Smooth muscle cell (in vitro differentiated cells): ENCODE data around the gene PRR5. TPM values are rescaled to one million over a fixed set of nuclear protein-coding genes. Genes with fewer than 3 reads are reported as not detected.

ENCODE experiments used
- DNase-seq: peaks from one replicate; lab custom pipeline; 2025; ENCODE audit not compliant: unreplicated experiment; lab: John Stamatoyannopoulos, UW
- H2AFZ ChIP-seq: fragments of 200-600 bp; sonication (generic); 2 replicates; pipeline ENCODE4 v1.6.0; 2016; ENCODE audit warnings: antibody characterized with exemption, low read depth, mild to moderate bottlenecking
- H3F3A ChIP-seq: fragments of 200-600 bp; sonication (generic); 2 replicates; pipeline ENCODE4 v1.6.0; 2017; ENCODE audit warnings: antibody characterized with exemption, low read depth
- H3K27ac ChIP-seq: fragments of 200-600 bp; sonication (generic); 2 replicates; pipeline ENCODE4 v1.5.1; 2016; ENCODE audit warnings: low read depth, mild to moderate bottlenecking
- H3K27me3 ChIP-seq: fragments of 200-600 bp; sonication (generic); 2 replicates; pipeline ENCODE4 v1.6.1; 2016; ENCODE audit warnings: low read depth, mild to moderate bottlenecking
- H3K36me3 ChIP-seq: fragments of 200-600 bp; sonication (generic); 2 replicates; pipeline ENCODE4 v1.5.1; 2016; ENCODE audit warnings: low read depth
- H3K4me1 ChIP-seq: fragments of 200-600 bp; sonication (generic); 2 replicates; pipeline ENCODE4 v1.5.1; 2016; ENCODE audit warnings: low read depth
- H3K4me2 ChIP-seq: fragments of 200-600 bp; sonication (generic); 2 replicates; pipeline ENCODE4 v1.6.0; 2016; ENCODE audit warnings: mild to moderate bottlenecking
- H3K4me3 ChIP-seq: fragments of 200-600 bp; sonication (generic); 2 replicates; pipeline ENCODE4 v1.5.1; 2016; ENCODE audit warnings: mild to moderate bottlenecking
- H3K79me2 ChIP-seq: fragments of 200-600 bp; sonication (generic); 2 replicates; pipeline ENCODE4 v1.6.0; 2016; ENCODE audit warnings: low read depth, mild to moderate bottlenecking
- H3K9ac ChIP-seq: fragments of 200-600 bp; sonication (generic); 2 replicates; pipeline ENCODE4 v1.6.0; 2016; ENCODE audit warnings: low read depth
- H3K9me3 ChIP-seq: fragments of 200-600 bp; sonication (generic); replicated peaks from 2 replicates; pipeline ENCODE4 v1.5.1; 2016; ENCODE audit warnings: low read depth
- H4K20me1 ChIP-seq: fragments of 200-600 bp; sonication (generic); 2 replicates; pipeline ENCODE4 v1.6.0; 2016; ENCODE audit warnings: low read depth
- CTCF ChIP-seq: fragments of 200-600 bp; sonication (generic); IDR thresholded peaks from 2 replicates; pipeline ENCODE4 v1.5.1; 2017; ENCODE audit warnings: borderline replicate concordance, mild to moderate bottlenecking, antibody characterized with exemption; ENCODE audit not compliant: insufficient read depth, poor library complexity, severe bottlenecking
- WGBS: methylation state at CpG from one replicate; pipeline ENCODE4 v1.1.7; 2016; ENCODE audit warnings: low lambda C conversion rate; 5-methylcytosine and 5-hydroxymethylcytosine counted together
- polyA plus RNA-seq: library from polyadenylated mRNA; unstranded; fragments of >200 nt; fragmentation: Nextera tagmentation; extraction: Ambion mirVana; gene quantifications from 2 replicates; pipeline ENCODE4 v1.2.1, GENCODE V29; 2016
- total RNA-seq: library from RNA; depleted of rRNA; stranded (reverse); fragments of >200 nt; gene quantifications from 2 replicates; pipeline ENCODE4 v1.2.3, GENCODE V29; 2014

Gene PRR5
- total and polyA plus RNA-seq, 2 experiments from 2014 or later, result 16.3 to 25.5 TPM

GRCh38 chr22:44727709-44728108 lies 25.7 kb downstream of the PRR5 start:
- 90% methylated on average over 13 of the region's 13 CpGs for WGBS
- no peaks in the 10 kb centered on the region for H3K36me3 ChIP-seq
- TF ChIP-seq CTCF, result no peak
- no peak overlapping the region for H3K9ac ChIP-seq
- DNase-seq, result no peak
- H3K4me1 ChIP-seq, result no peaks in the 10 kb centered on the region
- no peak overlapping the region for H3K4me2 ChIP-seq
- H3K79me2 ChIP-seq, result no peaks in the 10 kb centered on the region
- H3K9me3 ChIP-seq, result no peaks in the 10 kb centered on the region
- no peak overlapping the region for H3K27ac ChIP-seq
- H3K4me3 ChIP-seq, result no peak overlapping the region
- peaks cover 51% of the 10 kb centered on the region for H4K20me1 ChIP-seq
- no peaks in the 10 kb centered on the region for H3K27me3 ChIP-seq
- no peak overlapping the region for H2AFZ ChIP-seq
- H3F3A ChIP-seq, result no peaks in the 10 kb centered on the region

GRCh38 chr22:44728761-44729324 lies 26.8 kb downstream of the PRR5 start:
- H3K4me2 ChIP-seq, result no peak overlapping the region
- no peak overlapping the region for H2AFZ ChIP-seq
- no peak overlapping the region for H3K9ac ChIP-seq
- H3K4me1 ChIP-seq, result no peaks in the 10 kb centered on the region
- no peaks in the 10 kb centered on the region for H3K27me3 ChIP-seq
- no peaks in the 10 kb centered on the region for H3F3A ChIP-seq
- no peaks in the 10 kb centered on the region for H3K79me2 ChIP-seq
- WGBS, result 88% methylated on average over 21 of the region's 21 CpGs
- peaks cover 44% of the 10 kb centered on the region for H4K20me1 ChIP-seq
- DNase-seq, result no peak
- TF ChIP-seq CTCF, result no peak
- no peaks in the 10 kb centered on the region for H3K9me3 ChIP-seq
- H3K27ac ChIP-seq, result no peak overlapping the region
- no peak overlapping the region for H3K4me3 ChIP-seq
- no peaks in the 10 kb centered on the region for H3K36me3 ChIP-seq

GRCh38 chr22:44729391-44730021 lies 27.5 kb downstream of the PRR5 start:
- no peaks in the 10 kb centered on the region for H3K27me3 ChIP-seq
- no peak overlapping the region for H3K4me3 ChIP-seq
- no peak for DNase-seq
- no peak overlapping the region for H3K27ac ChIP-seq
- no peak overlapping the region for H3K4me2 ChIP-seq
- no peaks in the 10 kb centered on the region for H3K36me3 ChIP-seq
- H3K9ac ChIP-seq, result no peak overlapping the region
- no peaks in the 10 kb centered on the region for H3K79me2 ChIP-seq
- H2AFZ ChIP-seq, result no peak overlapping the region
- peak; percentile 21 for TF ChIP-seq CTCF
- no peaks in the 10 kb centered on the region for H3F3A ChIP-seq
- no peaks in the 10 kb centered on the region for H3K4me1 ChIP-seq
- WGBS, result 61% methylated on average over 39 of the region's 39 CpGs
- H3K9me3 ChIP-seq, result no peaks in the 10 kb centered on the region
- H4K20me1 ChIP-seq, result peaks cover 41% of the 10 kb centered on the region

- no peaks in the 10 kb centered on the region for H3K79me2 ChIP-seq
- H3K4me2 ChIP-seq, result no peak overlapping the region
- H3K9ac ChIP-seq, result no peak overlapping the region
- H4K20me1 ChIP-seq, result peaks cover 36% of the 10 kb centered on the region
- H3K27ac ChIP-seq, result no peak overlapping the region
- TF ChIP-seq CTCF, result no peak
- no peaks in the 10 kb centered on the region for H3F3A ChIP-seq
- no peak overlapping the region for H2AFZ ChIP-seq
- no peak overlapping the region for H3K4me3 ChIP-seq
- WGBS, result 85% methylated on average over 14 of the region's 14 CpGs
- no peaks in the 10 kb centered on the region for H3K9me3 ChIP-seq
- no peak for DNase-seq
- H3K36me3 ChIP-seq, result no peaks in the 10 kb centered on the region
- no peaks in the 10 kb centered on the region for H3K4me1 ChIP-seq
- H3K27me3 ChIP-seq, result no peaks in the 10 kb centered on the region
These were observed 28.0 kb downstream of the PRR5 start for GRCh38 chr22:44730022-44730393.
